GM21825 (cell line): ENCODE results near the gene HSD17B14.
"Not testable (repeated sequence)": the region's sequence is repeated elsewhere in the genome, so short reads cannot be mapped to it uniquely, and the experiment has no call there.

Experiments used
- ATAC-seq: cut with Tn5 transposase; IDR thresholded peaks from one replicate; pipeline ENCODE4 v1.9.1; 2021; ENCODE audit warnings: mild to moderate bottlenecking, moderate library complexity; ENCODE audit not compliant: unreplicated experiment

HSD17B14 gene

DNA sequence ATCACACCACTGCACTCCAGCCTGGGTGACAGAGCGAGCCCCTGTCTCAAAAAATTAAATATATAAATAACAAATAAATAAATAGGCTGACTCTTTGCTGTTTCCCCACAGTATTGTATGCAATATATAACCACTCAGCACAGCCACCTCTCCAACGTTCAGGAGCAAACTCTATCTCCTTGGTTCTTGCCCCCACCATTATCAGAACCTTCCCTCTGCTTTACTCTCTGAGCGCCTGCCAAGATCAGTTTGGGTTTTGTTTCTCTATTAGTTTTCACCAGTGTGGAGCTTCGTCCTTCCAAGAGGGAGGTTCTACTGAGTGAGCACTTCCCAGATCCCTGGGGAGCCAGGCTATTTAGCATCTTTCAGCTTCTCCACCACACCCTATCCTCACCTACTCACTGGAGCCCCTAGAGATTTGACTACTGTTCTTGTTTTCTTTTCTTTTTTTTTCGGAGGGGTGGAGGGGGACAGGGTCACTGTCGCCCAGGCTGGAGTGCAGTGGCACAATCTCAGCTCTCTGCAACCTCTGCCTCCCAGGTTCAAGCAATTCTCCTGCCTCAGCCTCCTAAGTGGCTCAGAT is 68.0 kb downstream of the HSD17B14 start:
- not testable (repeated sequence) for ATAC-seq

DNA sequence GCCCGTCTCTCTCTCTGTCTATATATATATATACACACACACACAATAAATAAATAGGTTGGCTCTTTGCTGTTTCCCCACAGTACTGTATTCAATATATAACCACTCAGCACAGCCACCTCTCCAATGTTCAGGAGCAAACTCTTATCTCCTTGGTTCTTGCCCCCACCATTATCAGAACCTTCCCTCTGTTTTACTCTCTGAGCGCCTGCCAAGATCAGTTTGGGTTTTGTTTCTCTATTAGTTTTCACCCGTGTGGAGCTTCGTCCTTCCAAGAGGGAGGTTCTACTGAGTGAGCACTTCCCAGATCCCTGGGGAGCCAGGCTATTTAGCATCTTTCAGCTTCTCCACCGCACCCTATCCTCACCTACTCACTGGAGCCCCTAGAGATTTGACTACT is 70.5 kb downstream of the HSD17B14 start:
- not testable (repeated sequence) for ATAC-seq
